HepG2 (cell line): Measurements from ENCODE around the gene UQCR11. TPM values are rescaled to one million over a fixed set of nuclear protein-coding genes. Genes with fewer than 3 reads are reported as not detected.

Source experiments
- ARID2 ChIP-seq: sonication (generic); formaldehyde crosslinking; IDR thresholded peaks from 2 replicates; pipeline ENCODE4 v1.8.1; 2022; ENCODE audit warnings: mild to moderate bottlenecking, missing genetic modification reagents, borderline replicate concordance
- BRF2 ChIP-seq: sonication (generic); formaldehyde crosslinking; IDR thresholded peaks from 2 replicates; pipeline ENCODE4 v1.8.1; 2022; ENCODE audit warnings: mild to moderate bottlenecking, missing genetic modification reagents
- CSRNP2 ChIP-seq: sonication (generic); formaldehyde crosslinking; conservative IDR thresholded peaks from 2 replicates; pipeline ENCODE4 v1.8.0; 2022; ENCODE audit warnings: low read depth, missing genetic modification reagents
- EHMT2 ChIP-seq: fragments of 200-600 bp; sonication (generic); IDR thresholded peaks from 2 replicates; pipeline ENCODE4 v1.7.0; 2017; ENCODE audit warnings: antibody characterized with exemption, low read depth, low read length, borderline replicate concordance
- FOXC1 ChIP-seq: sonication (generic); formaldehyde crosslinking; IDR thresholded peaks from 2 replicates; pipeline ENCODE4 v1.8.0; 2022; ENCODE audit warnings: mild to moderate bottlenecking, missing genetic modification reagents, borderline replicate concordance
- IRF2 ChIP-seq: IDR thresholded peaks from 2 replicates; pipeline ENCODE4 v1.6.1; 2018; ENCODE audit warnings: missing genetic modification reagents, missing compliant biosample characterization
- KMT2B ChIP-seq: IDR thresholded peaks from 2 replicates; pipeline ENCODE4 v1.6.1; 2016; ENCODE audit warnings: missing genetic modification reagents, missing compliant biosample characterization
- LRRFIP1 ChIP-seq: sonication (generic); formaldehyde crosslinking; conservative IDR thresholded peaks from 2 replicates; pipeline ENCODE4 v1.4.0; 2020; ENCODE audit warnings: missing genetic modification reagents
- MAFF ChIP-seq: IDR thresholded peaks from 2 replicates; pipeline ENCODE4 v1.6.1; 2011; ENCODE audit warnings: low read depth, low read length, improper control_type of control experiment
- NR2F2 ChIP-seq: IDR thresholded peaks from 2 replicates; pipeline ENCODE4 v1.6.1; 2012; ENCODE audit warnings: low read depth, inconsistent platforms, borderline replicate concordance
- TRAFD1 ChIP-seq: sonication (generic); formaldehyde crosslinking; IDR thresholded peaks from 2 replicates; pipeline ENCODE4 v1.5.1; 2020; ENCODE audit warnings: missing genetic modification reagents, mild to moderate bottlenecking, borderline replicate concordance
- ZBTB7A ChIP-seq: sonication (generic); formaldehyde crosslinking; IDR thresholded peaks from 2 replicates; pipeline ENCODE4 v1.8.0; 2022; ENCODE audit warnings: mild to moderate bottlenecking, missing genetic modification reagents
- ZFP41 ChIP-seq: sonication (generic); formaldehyde crosslinking; IDR thresholded peaks from 2 replicates; pipeline ENCODE4 v1.4.0; 2020; ENCODE audit warnings: mild to moderate bottlenecking, missing genetic modification reagents, borderline replicate concordance
- ZNF629 ChIP-seq: sonication (generic); formaldehyde crosslinking; conservative IDR thresholded peaks from 2 replicates; pipeline ENCODE4 v1.5.0; 2020; ENCODE audit warnings: missing genetic modification reagents
- ZNF720 ChIP-seq: sonication (generic); formaldehyde crosslinking; IDR thresholded peaks from 2 replicates; pipeline ENCODE4 v1.4.0; 2020; ENCODE audit warnings: missing genetic modification reagents
- polyA plus RNA-seq, 8 experiments: library from polyadenylated mRNA; depleted of rRNA in 3 of 8; stranded (reverse) in 7 of 8; unstranded in 1 of 8; fragments of >200 nt; fragmentation: Illumina TruSeq in 4 of 8; extraction: Trizol in 4 of 8; gene quantifications; 2 replicates each; pipeline versions ENCODE4 v1.2.1 to v1.2.3, GENCODE V29; 2011 to 2016; ENCODE audit warnings: low read depth in 4 of 8, missing spikeins in 1 of 8, mixed read lengths in 1 of 8; ENCODE audit not compliant: insufficient read depth in 1 of 8
- total RNA-seq, 5 experiments: library from RNA; depleted of rRNA; stranded (reverse); fragments of >200 nt; fragmentation: Illumina TruSeq; extraction: Trizol; gene quantifications; 2 replicates each; pipeline ENCODE4 v1.2.3, GENCODE V29; 2016; ENCODE audit warnings: low read depth in 1 of 5
- TF ChIP-seq, protein P1 (sequence below): sonication (generic); formaldehyde crosslinking; IDR thresholded peaks from 2 replicates; pipeline ENCODE4 v1.5.0; 2020; ENCODE audit warnings: missing genetic modification reagents
- TF ChIP-seq, protein P2 (sequence below): sonication (generic); formaldehyde crosslinking; IDR thresholded peaks from 2 replicates; pipeline ENCODE4 v1.5.1; 2020; ENCODE audit warnings: mild to moderate bottlenecking, missing genetic modification reagents, borderline replicate concordance

Gene UQCR11
- total and polyA plus RNA-seq, 2 of the 13 experiments (the other 11 are each of a cell fraction or from before 2014, with no cell fraction given) = 125 to 214 TPM

- TF ChIP-seq CSRNP2 = no peak
- TF ChIP-seq, protein P1, sequence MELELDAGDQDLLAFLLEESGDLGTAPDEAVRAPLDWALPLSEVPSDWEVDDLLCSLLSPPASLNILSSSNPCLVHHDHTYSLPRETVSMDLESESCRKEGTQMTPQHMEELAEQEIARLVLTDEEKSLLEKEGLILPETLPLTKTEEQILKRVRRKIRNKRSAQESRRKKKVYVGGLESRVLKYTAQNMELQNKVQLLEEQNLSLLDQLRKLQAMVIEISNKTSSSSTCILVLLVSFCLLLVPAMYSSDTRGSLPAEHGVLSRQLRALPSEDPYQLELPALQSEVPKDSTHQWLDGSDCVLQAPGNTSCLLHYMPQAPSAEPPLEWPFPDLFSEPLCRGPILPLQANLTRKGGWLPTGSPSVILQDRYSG (CRISPR knock-in tag) = no peak
- TF ChIP-seq KMT2B = no peak
- no peak for TF ChIP-seq ARID2 (CRISPR knock-in tag)
- TF ChIP-seq LRRFIP1 (CRISPR knock-in tag) = no peak
- TF ChIP-seq NR2F2 = no peak
- no peak for TF ChIP-seq IRF2
- TF ChIP-seq ZBTB7A (CRISPR knock-in tag) = no peak
- no peak for TF ChIP-seq BRF2 (CRISPR knock-in tag)
- no peak for TF ChIP-seq ZNF720 (CRISPR knock-in tag)
- TF ChIP-seq ZNF629 (CRISPR knock-in tag) = no peak
- no peak for TF ChIP-seq EHMT2
- no peak for TF ChIP-seq ZFP41 (CRISPR knock-in tag)
- no peak for TF ChIP-seq MAFF
- no peak for TF ChIP-seq FOXC1 (CRISPR knock-in tag)
- TF ChIP-seq TRAFD1 (CRISPR knock-in tag) = no peak
- TF ChIP-seq, protein P2, sequence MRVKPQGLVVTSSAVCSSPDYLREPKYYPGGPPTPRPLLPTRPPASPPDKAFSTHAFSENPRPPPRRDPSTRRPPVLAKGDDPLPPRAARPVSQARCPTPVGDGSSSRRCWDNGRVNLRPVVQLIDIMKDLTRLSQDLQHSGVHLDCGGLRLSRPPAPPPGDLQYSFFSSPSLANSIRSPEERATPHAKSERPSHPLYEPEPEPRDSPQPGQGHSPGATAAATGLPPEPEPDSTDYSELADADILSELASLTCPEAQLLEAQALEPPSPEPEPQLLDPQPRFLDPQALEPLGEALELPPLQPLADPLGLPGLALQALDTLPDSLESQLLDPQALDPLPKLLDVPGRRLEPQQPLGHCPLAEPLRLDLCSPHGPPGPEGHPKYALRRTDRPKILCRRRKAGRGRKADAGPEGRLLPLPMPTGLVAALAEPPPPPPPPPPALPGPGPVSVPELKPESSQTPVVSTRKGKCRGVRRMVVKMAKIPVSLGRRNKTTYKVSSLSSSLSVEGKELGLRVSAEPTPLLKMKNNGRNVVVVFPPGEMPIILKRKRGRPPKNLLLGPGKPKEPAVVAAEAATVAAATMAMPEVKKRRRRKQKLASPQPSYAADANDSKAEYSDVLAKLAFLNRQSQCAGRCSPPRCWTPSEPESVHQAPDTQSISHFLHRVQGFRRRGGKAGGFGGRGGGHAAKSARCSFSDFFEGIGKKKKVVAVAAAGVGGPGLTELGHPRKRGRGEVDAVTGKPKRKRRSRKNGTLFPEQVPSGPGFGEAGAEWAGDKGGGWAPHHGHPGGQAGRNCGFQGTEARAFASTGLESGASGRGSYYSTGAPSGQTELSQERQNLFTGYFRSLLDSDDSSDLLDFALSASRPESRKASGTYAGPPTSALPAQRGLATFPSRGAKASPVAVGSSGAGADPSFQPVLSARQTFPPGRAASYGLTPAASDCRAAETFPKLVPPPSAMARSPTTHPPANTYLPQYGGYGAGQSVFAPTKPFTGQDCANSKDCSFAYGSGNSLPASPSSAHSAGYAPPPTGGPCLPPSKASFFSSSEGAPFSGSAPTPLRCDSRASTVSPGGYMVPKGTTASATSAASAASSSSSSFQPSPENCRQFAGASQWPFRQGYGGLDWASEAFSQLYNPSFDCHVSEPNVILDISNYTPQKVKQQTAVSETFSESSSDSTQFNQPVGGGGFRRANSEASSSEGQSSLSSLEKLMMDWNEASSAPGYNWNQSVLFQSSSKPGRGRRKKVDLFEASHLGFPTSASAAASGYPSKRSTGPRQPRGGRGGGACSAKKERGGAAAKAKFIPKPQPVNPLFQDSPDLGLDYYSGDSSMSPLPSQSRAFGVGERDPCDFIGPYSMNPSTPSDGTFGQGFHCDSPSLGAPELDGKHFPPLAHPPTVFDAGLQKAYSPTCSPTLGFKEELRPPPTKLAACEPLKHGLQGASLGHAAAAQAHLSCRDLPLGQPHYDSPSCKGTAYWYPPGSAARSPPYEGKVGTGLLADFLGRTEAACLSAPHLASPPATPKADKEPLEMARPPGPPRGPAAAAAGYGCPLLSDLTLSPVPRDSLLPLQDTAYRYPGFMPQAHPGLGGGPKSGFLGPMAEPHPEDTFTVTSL (CRISPR knock-in tag) = no peak
Measured at GRCh38 chr19:1587872-1588271, 17.4 kb downstream of the UQCR11 start (continued).
